Measurements from ENCODE around the gene WAPL. TPM values are rescaled to one million over a fixed set of nuclear protein-coding genes. Genes with fewer than 3 reads are reported as not detected.
"Not testable (repeated sequence)": the region's sequence is repeated elsewhere in the genome, so short reads cannot be mapped to it uniquely, and the experiment has no call there.

Gene WAPL
- polyA plus RNA-seq (ENCODE audit: insufficient read length in 4 of 4): 10 to 100 TPM; 37.6 to 54.2 (median 48.3) TPM

GRCh38 chr10:86521678-86522509, at the start of gene WAPL:
Gene WAPL, minus strand, starts transcription at chr10:86521792. Its CDS starts 3,723 bp downstream, at chr10:86518069.
- peak; percentile 80 to 92 (median 87) for DNase-seq (ENCODE audit: low read depth in 4 of 4, low spot score in 3 of 4)

GRCh38 chr10:86569335-86569734, 47.7 kb upstream of the WAPL start:
- no peak for DNase-seq (ENCODE audit: low read depth in 4 of 4, low spot score in 3 of 4)

- DNase-seq (ENCODE audit: low read depth in 4 of 4, low spot score in 3 of 4): not testable (repeated sequence)
Observed at GRCh38 chr10:86566518-86566917, 44.9 kb upstream of the WAPL start.

- not testable (repeated sequence) for DNase-seq (ENCODE audit: low read depth in 4 of 4, low spot score in 3 of 4)
Observed at GRCh38 chr10:86563338-86563737, 41.7 kb upstream of the WAPL start.

- not testable (repeated sequence) for DNase-seq (ENCODE audit: low read depth in 4 of 4, low spot score in 3 of 4)
Observed at GRCh38 chr10:86558695-86559094, 37.1 kb upstream of the WAPL start.

- DNase-seq (ENCODE audit: low read depth in 4 of 4, low spot score in 3 of 4): no peak
Observed at GRCh38 chr10:86556933-86557649, 35.5 kb upstream of the WAPL start.

- DNase-seq (ENCODE audit: low read depth in 4 of 4, low spot score in 3 of 4): no peak
Observed at GRCh38 chr10:86556532-86556931, 34.9 kb upstream of the WAPL start.

GRCh38 chr10:86553639-86554038, 32.0 kb upstream of the WAPL start:
- no peak for DNase-seq (ENCODE audit: low read depth in 4 of 4, low spot score in 3 of 4)

GRCh38 chr10:86553213-86553612, 31.6 kb upstream of the WAPL start:
- no peak for DNase-seq (ENCODE audit: low read depth in 4 of 4, low spot score in 3 of 4)

- DNase-seq (ENCODE audit: low read depth in 4 of 4, low spot score in 3 of 4): no peak
Observed at GRCh38 chr10:86547296-86547695, 25.7 kb upstream of the WAPL start.

GRCh38 chr10:86545101-86545500, 23.5 kb upstream of the WAPL start:
- no peak for DNase-seq (ENCODE audit: low read depth in 4 of 4, low spot score in 3 of 4)

- DNase-seq (ENCODE audit: low read depth in 4 of 4, low spot score in 3 of 4): no peak
Observed at GRCh38 chr10:86540016-86540415, 18.4 kb upstream of the WAPL start.

GRCh38 chr10:86538547-86538946, 17.0 kb upstream of the WAPL start:
- DNase-seq (ENCODE audit: low read depth in 4 of 4, low spot score in 3 of 4): no peak

- not testable (repeated sequence) for DNase-seq (ENCODE audit: low read depth in 4 of 4, low spot score in 3 of 4)
Observed at GRCh38 chr10:86538040-86538439, 16.4 kb upstream of the WAPL start.

- no peak for DNase-seq (ENCODE audit: low read depth in 4 of 4, low spot score in 3 of 4)
Observed at GRCh38 chr10:86536294-86536861, 14.8 kb upstream of the WAPL start.

GRCh38 chr10:86535132-86535882, 13.7 kb upstream of the WAPL start:
- no peak for DNase-seq (ENCODE audit: low read depth in 4 of 4, low spot score in 3 of 4)

- no peak for DNase-seq (ENCODE audit: low read depth in 4 of 4, low spot score in 3 of 4)
Observed at GRCh38 chr10:86533328-86533727, 11.7 kb upstream of the WAPL start.

GRCh38 chr10:86528736-86529135, 7.1 kb upstream of the WAPL start:
- not testable (repeated sequence) for DNase-seq (ENCODE audit: low read depth in 4 of 4, low spot score in 3 of 4)

- DNase-seq (ENCODE audit: low read depth in 4 of 4, low spot score in 3 of 4): no peak
Observed at GRCh38 chr10:86526606-86527005, 5.0 kb upstream of the WAPL start.

GRCh38 chr10:86525713-86526112, 4.1 kb upstream of the WAPL start:
- not testable (repeated sequence) for DNase-seq (ENCODE audit: low read depth in 4 of 4, low spot score in 3 of 4)

Data from left renal pelvis (tissue), 4 donors.